Measurements from ENCODE around the gene CHMP3.
"Not testable (repeated sequence)": the region's sequence is repeated elsewhere in the genome, so short reads cannot be mapped to it uniquely, and the experiment has no call there.

CHMP3 gene

GRCh38 chr2:86549440-86549839, 13.8 kb downstream of the CHMP3 start:
- DNase-seq: not testable (repeated sequence)

- not testable (repeated sequence) for DNase-seq
Observed at GRCh38 chr2:86548913-86549396, 14.3 kb downstream of the CHMP3 start.

GRCh38 chr2:86548165-86548912, 14.9 kb downstream of the CHMP3 start:
- not testable (repeated sequence) for DNase-seq

DNA sequence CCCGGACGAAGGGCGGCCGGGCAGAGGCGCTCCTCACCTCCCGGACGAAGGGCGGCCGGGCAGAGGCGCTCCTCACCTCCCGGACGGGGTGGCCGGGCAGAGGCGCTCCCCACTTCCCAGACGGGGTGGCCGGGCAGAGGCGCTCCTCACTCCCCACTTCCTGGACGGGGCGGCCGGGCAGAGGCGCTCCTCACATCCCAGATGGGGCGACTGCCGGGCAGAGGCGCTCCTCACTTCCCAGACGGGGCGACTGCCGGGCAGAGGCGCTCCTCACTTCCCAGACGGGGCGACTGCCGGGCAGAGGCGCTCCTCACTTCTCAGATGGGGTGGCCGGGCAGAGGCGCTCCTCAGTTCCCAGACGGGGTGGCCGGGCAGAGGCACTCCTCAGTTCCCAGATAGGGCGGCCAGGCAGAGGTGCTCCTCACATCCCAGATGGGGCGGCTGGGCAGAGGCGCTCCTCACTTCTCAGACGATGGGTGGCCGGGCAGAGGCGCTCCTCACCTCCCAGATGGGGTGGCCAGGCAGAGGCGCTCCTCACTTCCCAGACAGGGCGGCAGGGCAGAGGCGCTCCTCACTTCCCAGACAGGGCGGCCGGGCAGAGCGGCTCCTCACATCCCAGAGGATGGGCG, 17.8 kb downstream of the CHMP3 start:
- DNase-seq: not testable (repeated sequence)

- DNase-seq: not testable (repeated sequence)
Observed at GRCh38 chr2:86544278-86545099, 18.8 kb downstream of the CHMP3 start.

GRCh38 chr2:86543793-86544192, 19.4 kb downstream of the CHMP3 start:
- no peak for DNase-seq

- DNase-seq: no peak
Observed at GRCh38 chr2:86543335-86543734, 19.9 kb downstream of the CHMP3 start.

GRCh38 chr2:86542814-86543213, 20.4 kb downstream of the CHMP3 start:
- no peak for DNase-seq

- DNase-seq: no peak
Observed at GRCh38 chr2:86541334-86541733, 21.9 kb downstream of the CHMP3 start.

DNA sequence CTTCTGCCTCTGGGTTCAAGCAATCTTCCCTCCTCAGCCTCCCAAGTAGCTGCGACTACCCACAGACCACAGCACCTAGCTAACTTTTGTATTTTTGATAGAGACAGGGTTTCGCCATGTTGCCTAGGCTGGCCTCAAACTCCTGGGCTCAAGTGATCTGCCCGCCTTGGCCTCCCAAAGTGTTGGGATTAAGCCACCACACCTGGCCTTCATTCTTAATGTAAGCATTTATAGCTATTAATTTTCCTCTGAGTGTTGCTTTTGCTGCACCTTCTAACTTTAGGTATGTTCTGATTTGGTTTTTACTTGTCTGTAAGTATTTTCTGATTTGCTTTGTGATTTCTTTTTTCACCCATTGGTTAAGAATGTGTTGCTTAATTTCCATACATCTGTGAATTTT, 29.7 kb downstream of the CHMP3 start:
- DNase-seq: no peak

DNA sequence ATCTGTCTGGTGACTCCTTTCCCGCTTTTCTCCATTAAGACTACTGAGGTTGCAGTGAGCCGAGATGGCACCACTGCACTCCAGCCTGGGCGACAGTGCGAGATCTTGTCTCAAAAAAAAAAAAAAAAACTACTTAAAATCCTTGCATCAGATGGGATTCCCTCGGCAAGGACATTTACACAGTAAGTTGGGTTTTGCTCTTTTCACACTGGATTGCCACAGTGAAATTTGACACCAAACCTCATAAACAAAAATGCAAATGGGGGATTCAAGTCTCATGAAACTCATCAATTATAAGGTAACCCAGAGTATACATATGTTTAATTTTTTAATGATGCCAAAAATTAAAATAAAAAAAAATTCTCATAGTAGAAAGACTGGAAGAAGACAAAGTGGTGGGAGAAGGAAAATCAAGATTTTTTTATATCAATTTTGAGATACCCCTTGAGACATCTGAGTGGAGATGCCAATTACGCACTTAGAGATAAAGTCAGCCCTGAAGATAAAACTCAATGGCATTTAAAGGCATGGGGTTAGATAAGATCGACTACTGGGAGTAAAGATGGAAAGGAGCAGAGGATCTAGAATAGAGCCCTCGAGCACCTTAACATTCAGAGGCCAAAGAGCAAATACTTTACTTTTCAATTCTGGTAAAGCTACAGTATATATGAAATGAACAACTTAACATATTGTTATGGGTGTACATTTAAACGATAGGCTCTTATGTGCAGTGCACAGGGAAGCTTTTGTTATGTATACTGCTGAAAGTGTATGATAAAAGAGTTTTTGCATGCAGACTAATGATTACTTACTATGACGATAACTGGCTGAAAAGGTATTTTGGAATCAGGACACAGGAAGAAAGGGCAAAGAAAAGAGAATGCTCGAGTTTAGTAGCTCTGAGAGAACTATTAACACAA, 37.6 kb downstream of the CHMP3 start:
- DNase-seq: no peak

DNA sequence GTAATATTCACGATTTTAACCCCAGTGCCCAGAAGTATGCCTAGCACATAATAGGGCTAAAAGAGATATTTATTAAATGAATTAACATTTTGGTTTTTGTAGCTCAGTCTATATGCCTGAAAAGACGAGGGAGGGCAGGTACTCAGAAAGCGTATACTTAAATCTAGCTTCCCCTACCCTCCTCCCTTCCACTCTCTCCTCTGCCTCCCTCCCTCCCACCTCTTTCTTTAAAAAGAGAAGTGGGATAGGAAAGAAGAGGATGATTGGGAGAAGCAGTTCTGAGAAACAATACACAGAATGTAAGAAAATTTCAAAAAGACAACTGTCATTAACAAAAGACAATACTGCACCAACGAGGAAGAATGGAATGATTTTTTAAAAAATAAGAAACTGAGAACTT, 39.8 kb downstream of the CHMP3 start:
- DNase-seq: no peak

DNA sequence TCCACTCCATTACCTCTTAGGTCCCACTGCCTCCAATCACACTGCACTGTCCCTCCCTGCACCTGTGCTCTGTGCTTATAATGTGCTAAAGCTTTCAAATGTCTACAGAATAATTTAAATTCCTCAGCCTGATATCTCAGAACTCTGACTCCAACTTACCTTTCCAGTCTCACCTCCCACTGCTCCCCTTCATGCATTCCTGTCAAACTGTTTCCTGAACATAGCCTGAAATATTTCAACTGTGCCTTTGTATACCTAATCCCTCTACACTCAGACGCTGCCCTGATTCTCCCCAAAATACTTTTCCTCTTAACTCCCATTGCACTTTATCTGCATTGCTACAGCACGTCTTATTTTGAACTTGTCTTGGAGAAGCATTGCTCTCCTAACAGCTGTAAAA, 40.5 kb downstream of the CHMP3 start:
- DNase-seq: no peak

DNA sequence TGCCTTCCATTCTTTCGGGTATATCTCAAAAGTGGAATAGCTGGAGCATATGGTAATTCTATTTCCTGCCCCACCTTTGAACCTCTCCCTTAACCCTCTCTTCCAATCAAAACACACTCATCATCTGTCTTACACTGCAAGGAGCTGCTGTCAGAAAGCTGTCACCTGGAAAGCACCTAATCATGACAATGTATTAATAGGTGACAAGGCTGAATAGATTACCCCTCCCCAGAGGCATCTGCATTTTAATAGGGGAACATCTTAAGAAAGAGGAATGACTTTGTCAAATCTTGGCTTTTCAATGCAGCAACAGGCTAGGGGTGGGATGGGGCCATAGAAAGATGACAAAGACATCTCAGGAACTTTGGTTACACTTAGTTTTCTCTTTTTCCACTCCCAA, 41.3 kb downstream of the CHMP3 start:
- DNase-seq: no peak

DNA sequence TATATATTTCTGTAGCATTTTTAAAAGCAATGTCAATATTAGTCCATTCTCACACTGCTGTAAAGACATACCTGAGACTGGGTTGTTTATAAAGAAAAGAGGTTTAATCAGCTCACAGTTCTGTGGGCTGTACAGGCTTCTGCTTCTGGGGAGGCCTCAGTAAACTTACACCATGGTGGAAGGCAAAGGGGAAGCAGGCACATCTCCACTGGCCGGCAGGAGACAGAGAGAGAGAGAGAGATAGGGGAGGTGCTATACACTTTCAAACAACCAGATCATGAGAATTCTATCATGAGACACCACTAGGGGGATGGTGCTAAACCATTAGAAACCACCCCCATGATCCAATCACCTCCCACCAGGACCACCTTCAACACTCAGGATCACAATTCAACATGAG, 43.1 kb downstream of the CHMP3 start:
- no peak for DNase-seq

DNA sequence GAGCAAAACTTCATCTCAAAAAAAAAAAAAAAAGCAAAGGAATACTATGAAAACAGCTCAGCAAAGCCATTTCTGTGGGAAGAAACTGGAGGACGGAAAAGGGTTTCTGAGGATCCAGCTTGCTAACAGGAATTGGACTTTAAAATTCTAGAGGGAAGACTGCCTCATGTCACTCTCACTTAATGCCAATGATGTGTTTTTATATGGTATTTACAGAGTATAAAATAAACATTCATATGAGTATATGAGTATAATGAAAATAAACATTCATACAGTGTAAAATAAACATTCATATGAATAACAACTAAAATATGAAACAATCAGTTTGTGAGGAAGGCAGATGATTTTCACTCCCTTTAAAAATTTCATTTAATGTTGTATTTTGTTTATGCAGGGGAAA, 43.9 kb downstream of the CHMP3 start:
- no peak for DNase-seq

- DNase-seq: no peak
Observed at GRCh38 chr2:86518481-86518880, 44.8 kb downstream of the CHMP3 start.

- DNase-seq: no peak
Observed at GRCh38 chr2:86513948-86514660, 49.1 kb downstream of the CHMP3 start.

DNA sequence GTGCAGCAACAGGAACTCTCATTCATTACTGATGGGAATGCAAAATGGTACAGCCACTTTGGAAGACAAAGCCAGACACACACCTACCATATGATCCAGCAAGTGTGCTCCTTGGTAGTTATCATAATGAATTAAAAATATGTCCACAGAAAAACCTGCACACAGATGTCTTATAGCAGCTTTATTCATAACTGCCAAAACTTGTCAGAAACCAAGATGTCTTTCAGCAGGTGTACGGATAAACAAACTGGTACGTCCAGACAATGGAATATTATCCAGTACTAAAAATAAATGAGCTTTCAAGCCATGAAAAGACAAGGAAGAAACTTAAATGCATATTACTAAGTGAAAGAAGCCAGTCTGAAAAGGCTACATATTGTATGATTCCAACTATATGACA, 50.4 kb downstream of the CHMP3 start:
- no peak for DNase-seq

DNA sequence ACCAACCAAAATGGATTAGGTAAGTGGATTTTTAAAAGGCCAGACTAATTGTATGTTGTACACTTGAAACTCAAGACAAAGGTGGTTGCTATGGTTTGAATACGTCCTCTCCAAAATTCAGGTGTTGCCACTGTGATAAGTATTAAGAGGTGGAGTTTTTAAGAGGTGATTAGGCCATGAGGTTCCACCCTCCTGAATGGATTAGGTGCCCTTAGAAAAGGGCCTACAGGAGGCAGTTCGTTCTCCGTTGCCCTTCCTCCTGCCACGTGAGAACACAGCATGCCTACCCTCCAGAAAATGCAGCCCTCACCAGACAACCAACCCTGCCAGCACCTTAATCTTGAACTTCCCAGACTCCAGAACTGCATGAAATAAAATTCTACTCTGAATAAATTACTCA, 51.2 kb downstream of the CHMP3 start:
- no peak for DNase-seq

- no peak for DNase-seq
Observed at GRCh38 chr2:86510436-86510933, 52.8 kb downstream of the CHMP3 start.

DNA sequence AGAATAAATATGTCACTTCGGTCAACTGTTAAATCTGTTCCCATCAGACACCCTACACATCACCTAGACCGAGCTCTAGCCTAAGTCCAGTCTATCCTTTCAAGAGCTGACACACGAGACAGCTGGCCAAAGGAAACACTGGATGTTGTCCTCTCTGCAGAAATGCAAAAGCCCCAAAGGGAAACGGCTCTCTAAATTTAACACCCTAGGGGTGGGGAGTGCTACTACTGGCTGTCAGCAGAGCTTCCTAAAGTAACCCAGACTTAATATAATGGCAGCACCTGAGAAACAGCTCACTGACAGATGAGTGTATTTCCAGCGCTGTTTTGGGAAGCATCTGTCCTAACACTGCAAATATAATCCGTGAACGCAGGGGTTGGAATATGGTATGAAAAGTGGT, 55.6 kb downstream of the CHMP3 start:
- no peak for DNase-seq
